K562 (cell line): ENCODE data around the gene CCDC33. TPM values are rescaled to one million over a fixed set of nuclear protein-coding genes. Genes with fewer than 3 reads are reported as not detected.

Experiments
- ATAC-seq: fragments of 200-7000 bp; cut with Tn5 transposase; 3 replicates; pipeline ENCODE4 v1.9.1; 2020; ENCODE audit warnings: moderate library complexity
- BruUV-seq: library from RNA; stranded (reverse); fragments of 400-500 nt; replicated peaks from 2 replicates; lab custom pipeline; 2021; lab: Mats Ljungman, UMichigan
- CTCF ChIA-PET: fragments of 300-600 bp; formaldehyde crosslinking; extraction: SDS; loops from one replicate; lab custom pipeline; 2021; ENCODE audit warnings: low intra/inter-chr PET ratio; lab: Yijun Ruan, JAX
- POLR2A ChIA-PET: fragments of 300-600, 350-650 bp; sonication (Branson Sonifier 250); formaldehyde crosslinking; extraction: SDS; loops from one replicate; lab custom pipeline; 2021; ENCODE audit warnings: antibody characterized with exemption, inconsistent platforms; lab: Yijun Ruan, JAX
- DNase-seq, 4 experiments: peaks; one replicate each; pipeline versions ENCODE4 v3.0.0 to v3.0.0-alpha.2; 2011 to 2018; ENCODE audit warnings: low spot score in 3 of 4, mixed read lengths in 3 of 4; ENCODE audit errors: extremely low read depth in 1 of 4
- FAIRE-seq: peaks from 2 replicates; lab custom pipeline; 2011; peaks lifted over from hg19 to GRCh38; lab: Jason Lieb, UNC
- H2AFZ ChIP-seq: 2 replicates; pipeline ENCODE4 v1.6.0; 2011; ENCODE audit warnings: low read depth, low read length, control low read depth, inconsistent platforms
- H3K27ac ChIP-seq: fragments of 200-600 bp; 3 replicates; pipeline ENCODE4 v1.8.0; 2011; ENCODE audit warnings: low read depth, mild to moderate bottlenecking, control low read depth, inconsistent platforms, low read length, moderate library complexity, mixed read lengths; ENCODE audit errors: extremely low read depth
- H3K27me3 ChIP-seq, 2 experiments: fragments of 300-600 bp in 1 of 2; 2 replicates in 1 of 2; 3 replicates in 1 of 2; pipeline versions ENCODE4 v1.6.0 to v1.8.0; 2011; ENCODE audit warnings: inconsistent platforms in 2 of 2, low read length in 2 of 2, mild to moderate bottlenecking in 1 of 2, mixed read lengths in 1 of 2, moderate library complexity in 1 of 2; ENCODE audit not compliant: control insufficient read depth in 2 of 2, insufficient read depth in 2 of 2
- H3K36me3 ChIP-seq: fragments of 300-600 bp; 3 replicates; pipeline ENCODE4 v1.8.0; 2011; ENCODE audit warnings: mild to moderate bottlenecking, low read length, inconsistent platforms; ENCODE audit not compliant: control insufficient read depth, insufficient read depth
- H3K4me1 ChIP-seq, 2 experiments: fragments of 200-600 bp in 1 of 2; replicated peaks in 1 of 2; 2 replicates in 1 of 2; 3 replicates in 1 of 2; pipeline versions ENCODE4 v1.5.1 to v1.8.0; 2011; ENCODE audit warnings: inconsistent platforms in 2 of 2, low read length in 2 of 2, mild to moderate bottlenecking in 1 of 2, mixed read lengths in 1 of 2, moderate library complexity in 1 of 2; ENCODE audit not compliant: control insufficient read depth in 2 of 2, insufficient read depth in 2 of 2
- H3K4me2 ChIP-seq: 2 replicates; pipeline ENCODE4 v1.6.1; 2011; ENCODE audit warnings: low read length, control low read depth, inconsistent platforms, mixed read lengths; ENCODE audit not compliant: insufficient read depth
- H3K4me3 ChIP-seq: fragments of 200-600 bp; sonication (generic), shearing (Covaris generic); 2 replicates; pipeline ENCODE4 v1.5.1; 2016; ENCODE audit warnings: control low read depth, inconsistent platforms
- H3K79me2 ChIP-seq: fragments of 200-600 bp; 3 replicates; pipeline ENCODE4 v1.8.0; 2011; ENCODE audit warnings: low read length, inconsistent platforms; ENCODE audit not compliant: control insufficient read depth, insufficient read depth
- H3K9ac ChIP-seq, 2 experiments: 2 replicates each; pipeline versions ENCODE4 v1.6.0 to v1.6.1; 2011; ENCODE audit warnings: low read depth in 2 of 2, low read length in 2 of 2, control low read depth in 1 of 2, inconsistent platforms in 1 of 2, mild to moderate bottlenecking in 1 of 2, mixed read lengths in 1 of 2; ENCODE audit not compliant: insufficient read depth in 1 of 2
- H3K9me1 ChIP-seq: one replicate; pipeline ENCODE4 v1.6.0; 2011; ENCODE audit warnings: inconsistent platforms, mild to moderate bottlenecking, low read length, moderate library complexity; ENCODE audit not compliant: control insufficient read depth, insufficient read depth
- H3K9me3 ChIP-seq: replicated peaks from 2 replicates; pipeline ENCODE4 v1.5.1; 2011; ENCODE audit warnings: low read depth, low read length, inconsistent platforms; ENCODE audit not compliant: control insufficient read depth, insufficient read depth
- H4K20me1 ChIP-seq: replicated peaks from 2 replicates; pipeline ENCODE4 v1.6.1; 2011; ENCODE audit warnings: low read length, inconsistent platforms, mixed read lengths; ENCODE audit not compliant: control insufficient read depth, insufficient read depth
- ADNP ChIP-seq: fragments of 200-800 bp; sonication (Bioruptor generic); IDR thresholded peaks from 2 replicates; pipeline ENCODE4 v1.6.1; 2016; ENCODE audit warnings: missing genetic modification characterization, missing compliant biosample characterization
- ATF3 ChIP-seq, 2 experiments: fragments of 450-650 bp in 1 of 2; sonication (generic) in 1 of 2; formaldehyde crosslinking in 1 of 2; IDR thresholded peaks in 1 of 2; conservative IDR thresholded peaks in 1 of 2; 2 replicates each; pipeline versions ENCODE4 v1.6.1 to v1.8.1; 2016 to 2023; ENCODE audit warnings: mild to moderate bottlenecking in 2 of 2, moderate library complexity in 2 of 2, inconsistent platforms in 1 of 2, missing genetic modification reagents in 1 of 2
- BMI1 ChIP-seq: fragments of 150-350 bp; IDR thresholded peaks from 2 replicates; pipeline ENCODE4 v1.6.1; 2014; ENCODE audit warnings: low read length
- GTF2E2 ChIP-seq: fragments of 200-800 bp; sonication (Bioruptor generic); IDR thresholded peaks from 2 replicates; pipeline ENCODE4 v1.6.1; 2016; ENCODE audit warnings: missing genetic modification characterization, missing compliant biosample characterization
- IRF9 ChIP-seq: fragments of 450-650 bp; IDR thresholded peaks from 2 replicates; pipeline ENCODE4 v1.6.1; 2016; ENCODE audit warnings: missing biosample characterization, missing genetic modification characterization
- KDM5B ChIP-seq: fragments of 200-600 bp; sonication (generic); IDR thresholded peaks from 2 replicates; pipeline ENCODE4 v1.6.1; 2012; ENCODE audit warnings: low read depth, mild to moderate bottlenecking, moderate library complexity, low read length, control low read depth, inconsistent platforms; ENCODE audit not compliant: insufficient replicate concordance
- NFRKB ChIP-seq: fragments of 450-650 bp; IDR thresholded peaks from 2 replicates; pipeline ENCODE4 v1.6.1; 2016; ENCODE audit warnings: low read depth
- PRDM10 ChIP-seq: fragments of 450-650 bp; IDR thresholded peaks from 2 replicates; pipeline ENCODE4 v1.6.1; 2018; ENCODE audit not compliant: partially characterized antibody
- ZBTB5 ChIP-seq: fragments of 450-650 bp; IDR thresholded peaks from 2 replicates; pipeline ENCODE4 v1.6.1; 2017; ENCODE audit warnings: antibody characterized with exemption
- ZNF282 ChIP-seq: sonication (generic); formaldehyde crosslinking; IDR thresholded peaks from 2 replicates; pipeline ENCODE4 v1.8.1; 2023; ENCODE audit warnings: missing genetic modification reagents
- ZNF436 ChIP-seq: fragments of 250-450, 450-650 bp; sonication (Bioruptor Pico); formaldehyde crosslinking; IDR thresholded peaks from 2 replicates; pipeline ENCODE4 v1.7.0; 2020; ENCODE audit warnings: mild to moderate bottlenecking
- ZNF696 ChIP-seq: fragments of 250-450 bp; sonication (Bioruptor Pico); conservative IDR thresholded peaks from 2 replicates; pipeline ENCODE4 v1.4.0; 2020; ENCODE audit warnings: mild to moderate bottlenecking, moderate library complexity
- WGBS: fragments of 100-300 bp; shearing (Covaris generic); methylation state at CpG from one replicate; pipeline ENCODE4 v1.1.6; 2016; ENCODE audit warnings: low coverage, mixed read lengths; ENCODE audit not compliant: insufficient coverage; ENCODE audit errors: missing lambda C conversion rate; 5-methylcytosine and 5-hydroxymethylcytosine counted together
- in situ Hi-C: fragments of 300-500 bp; cut with MboI; formaldehyde crosslinking; loops from 4 replicates; pipeline ENCODE4 v1.15.0; 2018; ENCODE audit warnings: inconsistent platforms, mixed read lengths
- intact Hi-C: fragments of 100-400 bp; cut with micrococcal nuclease; formaldehyde crosslinking; loops from 2 replicates; pipeline ENCODE4 v1.14.2; 2022
- polyA plus RNA-seq, 8 experiments: library from polyadenylated mRNA; depleted of rRNA in 4 of 8; stranded (reverse) in 5 of 8; unstranded in 3 of 8; fragments of >200 nt; fragmentation: Nextera tagmentation in 2 of 8; fragmentation: Illumina TruSeq in 1 of 8; extraction: Ambion mirVana in 2 of 8; extraction: Trizol in 1 of 8; gene quantifications; 2 replicates each; pipeline versions ENCODE4 v1.2.1 to v1.2.3, GENCODE V29; 2011 to 2014; ENCODE audit warnings: inconsistent platforms in 1 of 8, missing spikeins in 1 of 8
- total RNA-seq, 7 experiments: library from RNA; depleted of rRNA in 6 of 7; stranded (reverse); fragments of >200 nt in 6 of 7; fragmentation: Illumina TruSeq in 2 of 7; extraction: Trizol in 2 of 7; gene quantifications; 2 replicates each; pipeline versions ENCODE4 v1.2.1 to v1.2.3, GENCODE V29; 2011 to 2021; ENCODE audit warnings: low replicate concordance in 1 of 7

CCDC33 gene
- total and polyA plus RNA-seq, 9 of the 15 experiments (the other 6 are each of a cell fraction or from before 2014, with no cell fraction given) = 0.08 to 1.1 (median 0.15) TPM; not detected in 4

- TF ChIP-seq ATF3 (IDR thresholded peaks at IDR 0.05) (no peak), ATF3 (CRISPR knock-in tag; conservative IDR thresholded peaks at IDR 0.05) (no peak), ZNF696 (CRISPR knock-in tag) (no peak), ZNF282 (no peak)
Measured at GRCh38 chr15:74327756-74328155, 91.6 kb downstream of the CCDC33 start (continued).

- H3K27ac ChIP-seq = no peak overlapping the region
- no peaks in the 10 kb centered on the region for H3K79me2 ChIP-seq
- peaks cover 4% of the 10 kb centered on the region for H3K9me1 ChIP-seq
- peaks cover 0 to 3% of the 10 kb centered on the region in 2 experiments; a peak in 1 of 5 replicates for H3K4me1 ChIP-seq
- intact Hi-C loops (no loop called here), in situ Hi-C loops (loop anchor here (5.0 to 25.0 kb wide), 4 partner anchors 201 to 959 kb away; partner anchors contain the start of gene GOLGA6D)
- DNase-seq (no peak), FAIRE-seq (no peak), ATAC-seq (no peak)
- H3K4me3 ChIP-seq = no peak overlapping the region
- WGBS = 2% methylated on average over 10 of the region's 10 CpGs
- no peak overlapping the region for H3K4me2 ChIP-seq
- H3K9ac ChIP-seq = no peak overlapping the region
- H3K9me3 ChIP-seq = no peaks in the 10 kb centered on the region
- POLR2A ChIA-PET = no interaction called here
- CTCF ChIA-PET = no interaction called here
- H3K27me3 ChIP-seq = peaks cover 5 to 48% of the 10 kb centered on the region in 2 experiments; a peak in 3 of 5 replicates
- H4K20me1 ChIP-seq = peaks cover 4% of the 10 kb centered on the region; the same call in 1 of the 2 replicates
- BruUV-seq = no TSS peak
- no peak overlapping the region for H2AFZ ChIP-seq
- no peaks in the 10 kb centered on the region for H3K36me3 ChIP-seq
- TF ChIP-seq NFRKB (no peak), ZNF436 (CRISPR knock-in tag) (no peak), ZBTB5 (no peak), PRDM10 (no peak), IRF9 (no peak), ADNP (no peak), BMI1 (no peak), KDM5B (no peak), GTF2E2 (tag) (no peak)
Measured at GRCh38 chr15:74328331-74329056, 92.4 kb downstream of the CCDC33 start.
